ENCODE results near the gene ARID2. TPM values are rescaled to one million over a fixed set of nuclear protein-coding genes. Genes with fewer than 3 reads are reported as not detected.

ARID2 gene
- total RNA-seq, 6 experiments from 2014 or later: 6.2 to 11.8 (median 9.1) TPM

DNA sequence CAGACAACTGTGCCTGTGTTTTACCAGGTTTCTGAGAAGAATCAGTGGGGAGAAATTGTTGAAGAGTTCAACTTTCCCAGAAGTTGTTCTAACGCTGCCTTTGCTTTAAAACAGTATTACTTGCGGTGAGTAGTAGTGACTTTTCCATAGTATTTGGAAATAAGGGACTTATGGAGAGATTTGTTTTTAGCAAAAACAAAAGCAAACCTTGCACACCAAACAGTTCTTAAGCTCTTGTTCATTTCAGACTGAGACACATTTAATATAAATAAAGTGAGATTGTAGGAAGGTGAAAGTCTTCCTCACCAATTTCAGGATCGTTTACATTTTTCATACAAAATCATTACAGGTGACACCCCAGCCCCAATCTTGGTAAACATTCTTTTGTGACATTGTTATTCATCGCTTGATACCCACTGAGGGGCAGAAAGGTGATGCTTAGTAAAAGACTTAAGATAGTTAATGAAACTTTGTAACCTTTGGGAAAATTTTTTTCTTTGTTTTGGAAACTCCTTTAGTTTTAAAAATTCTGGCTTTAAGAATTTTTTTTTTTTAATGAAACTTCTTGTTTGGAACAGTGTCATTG, 1.8 kb downstream of the ARID2 start:
- H3K36me3 ChIP-seq: no peaks in the 10 kb centered on the region
- DNase-seq (no peak), ATAC-seq (no peak)
- peak overlapping the region; percentile 88 to 96 (median 95) for H3K27ac ChIP-seq
- TF ChIP-seq, protein P1, sequence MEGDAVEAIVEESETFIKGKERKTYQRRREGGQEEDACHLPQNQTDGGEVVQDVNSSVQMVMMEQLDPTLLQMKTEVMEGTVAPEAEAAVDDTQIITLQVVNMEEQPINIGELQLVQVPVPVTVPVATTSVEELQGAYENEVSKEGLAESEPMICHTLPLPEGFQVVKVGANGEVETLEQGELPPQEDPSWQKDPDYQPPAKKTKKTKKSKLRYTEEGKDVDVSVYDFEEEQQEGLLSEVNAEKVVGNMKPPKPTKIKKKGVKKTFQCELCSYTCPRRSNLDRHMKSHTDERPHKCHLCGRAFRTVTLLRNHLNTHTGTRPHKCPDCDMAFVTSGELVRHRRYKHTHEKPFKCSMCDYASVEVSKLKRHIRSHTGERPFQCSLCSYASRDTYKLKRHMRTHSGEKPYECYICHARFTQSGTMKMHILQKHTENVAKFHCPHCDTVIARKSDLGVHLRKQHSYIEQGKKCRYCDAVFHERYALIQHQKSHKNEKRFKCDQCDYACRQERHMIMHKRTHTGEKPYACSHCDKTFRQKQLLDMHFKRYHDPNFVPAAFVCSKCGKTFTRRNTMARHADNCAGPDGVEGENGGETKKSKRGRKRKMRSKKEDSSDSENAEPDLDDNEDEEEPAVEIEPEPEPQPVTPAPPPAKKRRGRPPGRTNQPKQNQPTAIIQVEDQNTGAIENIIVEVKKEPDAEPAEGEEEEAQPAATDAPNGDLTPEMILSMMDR (IDR thresholded peaks at IDR 0.05): no peak
- TF ChIP-seq POLR2A (IDR thresholded peaks at IDR 0.05): no peak
- 7% methylated on average over 4 of the region's 4 CpGs for whole genome bisulfite sequencing (ENCODE audit: insufficient coverage, low coverage, low lambda C conversion rate, missing lambda C conversion rate)
- H3K4me3 ChIP-seq: peak overlapping the region; percentile 59 to 81 (median 80)
- no peaks in the 10 kb centered on the region for H3K27me3 ChIP-seq
- intact Hi-C loops (cut with DNase I): no loop called here
- no peaks in the 10 kb centered on the region for H3K9me3 ChIP-seq
- H3K4me1 ChIP-seq: peaks cover 0 to 24% (median 11%) of the 10 kb centered on the region in 4 donors

- peaks cover 0 to 24% (median 11%) of the 10 kb centered on the region in 4 donors for H3K4me1 ChIP-seq
- H3K27me3 ChIP-seq: no peaks in the 10 kb centered on the region
- 17% methylated on average over 5 of the region's 5 CpGs for WGBS (ENCODE audit: insufficient coverage, low coverage, low lambda C conversion rate, missing lambda C conversion rate)
- ATAC-seq (no peak), DNase-seq (no peak)
- H3K36me3 ChIP-seq: no peaks in the 10 kb centered on the region
- H3K4me3 ChIP-seq: no peak overlapping the region
- TF ChIP-seq, protein P1 (IDR thresholded peaks at IDR 0.05): no peak
- no peak for TF ChIP-seq POLR2A (IDR thresholded peaks at IDR 0.05)
- intact Hi-C loops (cut with DNase I): no loop called here
- no peaks in the 10 kb centered on the region for H3K9me3 ChIP-seq
- H3K27ac ChIP-seq: peak overlapping the region in 2 of 3 donors; percentile 1 to 95
Observed at GRCh38 chr12:45732250-45732649, 2.7 kb downstream of the ARID2 start.

DNA sequence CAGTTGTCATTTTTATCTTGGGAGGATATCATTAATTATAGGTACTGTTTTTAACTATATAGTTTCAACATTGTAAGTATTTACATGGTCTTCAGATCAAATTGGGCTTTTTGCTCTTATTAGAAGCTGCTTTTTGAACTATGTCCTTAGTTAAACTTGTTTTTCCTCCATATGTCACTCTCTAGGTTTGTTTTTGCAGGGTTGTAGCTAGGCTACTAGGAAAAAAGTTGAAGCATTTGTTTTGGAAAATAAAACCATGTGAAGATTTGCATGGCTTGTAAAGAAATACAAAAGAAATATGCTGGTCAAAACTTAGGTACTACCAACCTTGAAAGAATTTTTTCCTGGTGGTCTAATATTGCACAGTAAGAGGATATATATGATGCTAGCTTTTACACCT, 3.4 kb downstream of the ARID2 start:
- ATAC-seq: no peak
- no peak overlapping the region for H3K4me3 ChIP-seq
- intact Hi-C loops (cut with DNase I): no loop called here
- peaks cover 0 to 24% (median 11%) of the 10 kb centered on the region in 4 donors for H3K4me1 ChIP-seq
- no peaks in the 10 kb centered on the region for H3K27me3 ChIP-seq
- DNase-seq: no peak
- TF ChIP-seq, protein P1 (IDR thresholded peaks at IDR 0.05): no peak
- TF ChIP-seq POLR2A (IDR thresholded peaks at IDR 0.05): no peak
- no peak overlapping the region for H3K27ac ChIP-seq
- no peaks in the 10 kb centered on the region for H3K9me3 ChIP-seq
- no peaks in the 10 kb centered on the region for H3K36me3 ChIP-seq

- DNase-seq (no peak), ATAC-seq (no peak)
- no peak overlapping the region for H3K4me3 ChIP-seq
- H3K4me1 ChIP-seq: peaks cover 0 to 10% (median 4%) of the 10 kb centered on the region in 4 donors
- H3K9me3 ChIP-seq: no peaks in the 10 kb centered on the region
- H3K36me3 ChIP-seq: no peaks in the 10 kb centered on the region
- TF ChIP-seq, protein P1 (IDR thresholded peaks at IDR 0.05): no peak
- no peak for TF ChIP-seq POLR2A (IDR thresholded peaks at IDR 0.05)
- no peaks in the 10 kb centered on the region for H3K27me3 ChIP-seq
- intact Hi-C loops (cut with DNase I): no loop called here
- H3K27ac ChIP-seq: no peak overlapping the region
Observed at GRCh38 chr12:45737638-45738037, 8.1 kb downstream of the ARID2 start.

GRCh38 chr12:45742590-45742989, 13.1 kb downstream of the ARID2 start:
- intact Hi-C loops (cut with DNase I): no loop called here
- DNase-seq (no peak), ATAC-seq (no peak)
- no peaks in the 10 kb centered on the region for H3K9me3 ChIP-seq
- H3K27ac ChIP-seq: no peak overlapping the region
- H3K27me3 ChIP-seq: no peaks in the 10 kb centered on the region
- peaks cover 0 to 21% (median 2%) of the 10 kb centered on the region in 4 donors for H3K4me1 ChIP-seq
- TF ChIP-seq, protein P1 (IDR thresholded peaks at IDR 0.05): no peak
- no peak for TF ChIP-seq POLR2A (IDR thresholded peaks at IDR 0.05)
- H3K4me3 ChIP-seq: no peak overlapping the region
- WGBS (ENCODE audit: insufficient coverage, low coverage, low lambda C conversion rate, missing lambda C conversion rate): 100% methylated on average over 1 of the region's 1 CpG
- H3K36me3 ChIP-seq: no peaks in the 10 kb centered on the region

Measured in right lobe of liver (tissue), 6 donors.